Measurements from ENCODE around the gene SGMS1. TPM values are rescaled to one million over a fixed set of nuclear protein-coding genes. Genes with fewer than 3 reads are reported as not detected.

SGMS1 gene
- total RNA-seq, 4 donors from 2014 or later, result 64.3 to 132 (median 87.0) TPM

DNA sequence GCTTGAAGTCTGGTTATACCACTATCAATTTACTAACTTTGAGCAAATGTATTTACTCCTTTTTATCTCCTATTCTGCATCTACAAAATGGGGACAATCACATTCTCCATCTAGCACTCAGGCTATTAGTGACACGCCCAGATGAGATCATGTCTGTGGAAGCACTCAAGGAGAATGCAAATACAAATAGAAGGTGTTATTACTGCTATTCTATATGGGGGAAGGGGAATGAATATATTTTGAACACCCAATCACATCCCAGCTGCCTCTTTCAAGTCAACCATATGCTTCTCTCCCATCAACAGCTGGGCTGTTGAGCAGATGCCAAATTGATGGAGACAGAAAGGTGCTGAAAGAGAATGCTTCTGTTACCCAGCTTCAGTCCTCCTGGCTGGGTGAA is 23.5 kb downstream of the SGMS1 start:
- peaks cover 43 to 68% (median 51%) of the 10 kb centered on the region in 4 donors for H3K4me1 ChIP-seq
- DNase-seq (ENCODE audit: extremely low spot score), result no peak
- H3K4me3 ChIP-seq, result no peak overlapping the region
- no peaks in the 10 kb centered on the region for H3K27me3 ChIP-seq
- WGBS, result 93% methylated on average over 1 of the region's 1 CpG
- intact Hi-C loops (cut with DNase I), result no loop called here
- TF ChIP-seq POLR2AphosphoS5 (IDR thresholded peaks at IDR 0.05) (no peak), POLR2A (IDR thresholded peaks at IDR 0.05; ENCODE audit: low read depth) (no peak), EP300 (IDR thresholded peaks at IDR 0.05) (no peak)
- TF ChIP-seq, protein P1, sequence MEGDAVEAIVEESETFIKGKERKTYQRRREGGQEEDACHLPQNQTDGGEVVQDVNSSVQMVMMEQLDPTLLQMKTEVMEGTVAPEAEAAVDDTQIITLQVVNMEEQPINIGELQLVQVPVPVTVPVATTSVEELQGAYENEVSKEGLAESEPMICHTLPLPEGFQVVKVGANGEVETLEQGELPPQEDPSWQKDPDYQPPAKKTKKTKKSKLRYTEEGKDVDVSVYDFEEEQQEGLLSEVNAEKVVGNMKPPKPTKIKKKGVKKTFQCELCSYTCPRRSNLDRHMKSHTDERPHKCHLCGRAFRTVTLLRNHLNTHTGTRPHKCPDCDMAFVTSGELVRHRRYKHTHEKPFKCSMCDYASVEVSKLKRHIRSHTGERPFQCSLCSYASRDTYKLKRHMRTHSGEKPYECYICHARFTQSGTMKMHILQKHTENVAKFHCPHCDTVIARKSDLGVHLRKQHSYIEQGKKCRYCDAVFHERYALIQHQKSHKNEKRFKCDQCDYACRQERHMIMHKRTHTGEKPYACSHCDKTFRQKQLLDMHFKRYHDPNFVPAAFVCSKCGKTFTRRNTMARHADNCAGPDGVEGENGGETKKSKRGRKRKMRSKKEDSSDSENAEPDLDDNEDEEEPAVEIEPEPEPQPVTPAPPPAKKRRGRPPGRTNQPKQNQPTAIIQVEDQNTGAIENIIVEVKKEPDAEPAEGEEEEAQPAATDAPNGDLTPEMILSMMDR (IDR thresholded peaks at IDR 0.05), result no peak
- H3K9me3 ChIP-seq, result no peaks in the 10 kb centered on the region
- no peaks in the 10 kb centered on the region for H3K36me3 ChIP-seq
- no peak overlapping the region for H3K27ac ChIP-seq (replicated peaks in 1 of 4)

DNA sequence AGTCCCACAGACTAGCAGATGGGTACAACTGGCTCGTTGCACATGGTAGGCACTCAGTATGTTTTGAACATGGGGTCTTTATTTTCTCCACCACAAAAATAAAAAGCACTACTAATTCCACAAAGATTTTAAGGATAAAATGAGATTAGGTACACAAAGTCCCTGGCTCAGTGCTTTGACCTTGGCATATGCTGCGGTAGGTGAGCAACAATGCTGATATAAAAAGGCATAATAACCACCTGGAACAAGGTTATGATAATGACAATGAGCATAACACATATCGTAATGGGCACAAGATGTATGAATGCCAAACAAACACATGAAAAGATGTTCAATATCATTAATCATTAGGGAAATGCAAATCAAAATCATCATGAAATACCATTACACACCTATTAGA is 26.9 kb downstream of the SGMS1 start:
- H3K36me3 ChIP-seq, result no peaks in the 10 kb centered on the region
- H3K4me3 ChIP-seq, result no peak overlapping the region
- H3K27ac ChIP-seq (replicated peaks in 1 of 4), result no peak overlapping the region
- no peaks in the 10 kb centered on the region for H3K27me3 ChIP-seq
- DNase-seq (ENCODE audit: extremely low spot score), result no peak
- no peaks in the 10 kb centered on the region for H3K9me3 ChIP-seq
- TF ChIP-seq POLR2AphosphoS5 (IDR thresholded peaks at IDR 0.05), result no peak
- H3K4me1 ChIP-seq, result peaks cover 20 to 49% (median 25%) of the 10 kb centered on the region in 4 donors
- WGBS, result 96% methylated on average over 3 of the region's 3 CpGs
- intact Hi-C loops (cut with DNase I), result no loop called here

DNA sequence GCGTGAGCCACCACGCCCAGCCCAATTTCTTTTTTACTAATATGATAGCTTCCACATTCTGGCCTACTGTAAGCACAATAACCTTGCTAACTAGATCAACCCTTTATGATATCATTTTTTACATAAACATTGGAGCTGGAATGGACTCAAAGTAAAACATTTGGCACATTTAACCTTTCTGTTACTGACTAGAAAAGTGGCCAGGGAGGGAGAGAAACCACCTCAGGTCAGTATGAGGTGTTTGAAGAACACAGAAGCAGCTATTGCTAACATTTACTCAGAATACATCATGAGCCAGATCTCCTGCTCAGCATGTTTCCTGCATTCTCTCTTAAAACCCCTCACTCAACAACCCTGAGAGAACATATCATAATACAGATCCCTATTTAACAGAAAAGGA is 27.3 kb downstream of the SGMS1 start:
- Histone ChIP-seq H3K36me3 (no peaks in the 10 kb centered on the region), H3K9me3 (no peaks in the 10 kb centered on the region), H3K27me3 (no peaks in the 10 kb centered on the region), H3K4me1 (peaks cover 16 to 45% (median 24%) of the 10 kb centered on the region in 4 donors), H3K4me3 (no peak overlapping the region), H3K27ac (replicated peaks in 1 of 4) (no peak overlapping the region)
- 86% methylated on average over 2 of the region's 2 CpGs for WGBS
- TF ChIP-seq POLR2AphosphoS5 (IDR thresholded peaks at IDR 0.05) (no peak), POLR2A (IDR thresholded peaks at IDR 0.05; ENCODE audit: low read depth) (no peak), EP300 (IDR thresholded peaks at IDR 0.05) (no peak)
- TF ChIP-seq, protein P1 (IDR thresholded peaks at IDR 0.05), result no peak
- DNase-seq (ENCODE audit: extremely low spot score), result no peak
- intact Hi-C loops (cut with DNase I), result no loop called here

DNA sequence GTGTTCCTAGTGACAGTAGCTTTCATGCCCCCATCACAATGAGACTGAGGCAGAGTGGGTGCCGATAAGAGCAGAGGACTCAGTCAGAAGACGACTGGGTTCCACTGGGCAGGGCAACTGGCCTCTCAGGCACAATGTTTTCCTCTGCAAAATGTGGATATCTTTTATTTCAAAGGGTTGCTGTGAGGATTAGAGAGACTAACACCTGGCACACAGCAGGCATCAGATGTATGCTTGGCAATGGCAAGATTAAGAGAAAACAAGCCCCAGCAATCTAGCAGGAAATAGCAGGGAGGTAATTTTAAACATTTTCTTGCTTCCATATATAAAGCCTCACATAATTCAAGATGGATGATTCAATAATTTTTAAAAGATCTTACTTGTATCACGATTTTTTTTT is 28.0 kb downstream of the SGMS1 start:
- Histone ChIP-seq H3K4me3 (no peak overlapping the region), H3K27me3 (no peaks in the 10 kb centered on the region), H3K27ac (replicated peaks in 1 of 4) (no peak overlapping the region), H3K36me3 (no peaks in the 10 kb centered on the region), H3K9me3 (no peaks in the 10 kb centered on the region), H3K4me1 (peaks cover 15 to 38% (median 24%) of the 10 kb centered on the region in 4 donors)
- WGBS, result 77% methylated on average over 1 of the region's 3 CpGs
- DNase-seq (ENCODE audit: extremely low spot score), result no peak
- intact Hi-C loops (cut with DNase I), result no loop called here
- TF ChIP-seq, protein P1 (IDR thresholded peaks at IDR 0.05), result no peak
- TF ChIP-seq POLR2A (IDR thresholded peaks at IDR 0.05; ENCODE audit: low read depth), result no peak
- TF ChIP-seq POLR2AphosphoS5 (IDR thresholded peaks at IDR 0.05), result no peak
- no peak for TF ChIP-seq EP300 (IDR thresholded peaks at IDR 0.05)

DNA sequence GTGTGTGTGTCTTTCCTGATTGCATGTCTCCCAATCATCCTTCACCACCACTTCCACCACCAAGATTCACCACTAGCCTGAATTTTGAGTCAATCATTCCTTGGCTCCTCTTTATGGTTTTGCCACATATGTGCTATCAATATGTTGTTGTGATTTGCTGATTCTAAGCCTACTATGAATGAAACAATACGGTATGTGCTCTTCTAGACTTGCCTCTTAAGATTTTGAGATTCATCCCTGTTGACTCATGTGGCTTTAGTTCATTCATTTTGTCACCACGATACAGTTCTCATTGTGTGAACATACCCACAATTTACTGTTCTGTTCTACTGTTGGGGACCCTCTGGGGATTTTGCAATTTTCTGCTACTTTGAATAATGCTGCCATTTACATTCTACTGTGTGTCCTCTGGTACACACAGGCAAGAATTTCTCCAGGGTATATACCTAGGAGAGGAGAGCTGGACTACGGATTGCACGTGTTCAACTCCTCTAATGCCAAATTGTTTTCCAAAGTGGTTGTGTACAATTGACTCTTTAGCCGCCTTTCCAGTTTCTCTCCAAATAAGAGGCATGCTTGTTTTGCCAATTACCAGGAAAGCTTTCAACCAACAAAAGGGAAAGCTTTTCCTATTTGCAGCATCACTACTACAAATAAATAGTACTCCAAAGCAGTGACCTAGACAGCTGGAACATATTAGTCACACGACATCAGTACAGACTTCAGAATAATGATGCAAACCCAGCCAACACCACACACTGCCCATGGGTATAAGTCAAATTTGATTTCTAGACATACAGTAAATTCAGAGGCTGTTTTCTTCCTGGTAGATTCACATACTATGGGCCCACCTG is 30.0 kb downstream of the SGMS1 start:
- Histone ChIP-seq H3K9me3 (no peaks in the 10 kb centered on the region), H3K4me3 (no peak overlapping the region), H3K27me3 (no peaks in the 10 kb centered on the region), H3K27ac (replicated peaks in 1 of 4) (no peak overlapping the region), H3K36me3 (peaks cover 8 to 10% (median 9%) of the 10 kb centered on the region in 4 donors), H3K4me1 (peaks cover 14 to 31% (median 19%) of the 10 kb centered on the region in 4 donors)
- intact Hi-C loops (cut with DNase I), result no loop called here
- no peak for DNase-seq (ENCODE audit: extremely low spot score)
- TF ChIP-seq EP300 (IDR thresholded peaks at IDR 0.05), result no peak
- TF ChIP-seq, protein P1 (IDR thresholded peaks at IDR 0.05), result no peak
- TF ChIP-seq POLR2AphosphoS5 (IDR thresholded peaks at IDR 0.05), result no peak
- TF ChIP-seq POLR2A (IDR thresholded peaks at IDR 0.05; ENCODE audit: low read depth), result no peak
- WGBS, result 67% methylated on average over 6 of the region's 6 CpGs
